Hematopoietic multipotent progenitor cell (in vitro differentiated cells): ENCODE data around the gene FGF21. TPM values are rescaled to one million over a fixed set of nuclear protein-coding genes. Genes with fewer than 3 reads are reported as not detected.
A peak's percentile ranks its signal among the peaks of the same experiment; 100 is the strongest.
"Not testable (repeated sequence)": the region's sequence is repeated elsewhere in the genome, so short reads cannot be mapped to it uniquely, and the experiment has no call there.

ENCODE experiments used
- DNase-seq, 3 donors: peaks; one replicate each; pipeline ENCODE4 v3.0.0-alpha.2; 2011 to 2015; ENCODE audit warnings: low read depth in 2 of 3, low spot score in 2 of 3
- total RNA-seq: library from RNA; depleted of rRNA; stranded (reverse); fragments of >200 nt; gene quantifications from one replicate; pipeline ENCODE4 v1.2.3, GENCODE V29; 2012

Gene FGF21
- not detected for total RNA-seq

GRCh38 chr19:48755084-48755641, at the start of gene FGF21:
FGF21 (plus strand) TSS chr19:48755524; CDS start chr19:48756237, 713 bp downstream.
- DNase-seq = no peak

- no peak for DNase-seq
Observed at GRCh38 chr19:48708471-48708870, 46.9 kb upstream of the FGF21 start.

GRCh38 chr19:48711106-48711662, 44.1 kb upstream of the FGF21 start:
- DNase-seq = no peak

- peak in 1 of 3 donors; percentile 47 for DNase-seq
Observed at GRCh38 chr19:48713041-48713863, 42.1 kb upstream of the FGF21 start.

GRCh38 chr19:48713864-48714755, 41.2 kb upstream of the FGF21 start:
- peak; percentile 87 to 100 (median 99) for DNase-seq

GRCh38 chr19:48714759-48715675, 40.3 kb upstream of the FGF21 start:
- no peak for DNase-seq

- DNase-seq = no peak
Observed at GRCh38 chr19:48715681-48716171, 39.6 kb upstream of the FGF21 start.

GRCh38 chr19:48716562-48717291, 38.6 kb upstream of the FGF21 start:
- DNase-seq = no peak

- not testable (repeated sequence) for DNase-seq
Observed at GRCh38 chr19:48718106-48718505, 37.2 kb upstream of the FGF21 start.

- no peak for DNase-seq
Observed at GRCh38 chr19:48718711-48719231, 36.6 kb upstream of the FGF21 start.

- DNase-seq = no peak
Observed at GRCh38 chr19:48719263-48720171, 35.8 kb upstream of the FGF21 start, which contains the start of gene MAMSTR. MAMSTR (minus strand) TSS chr19:48719725; CDS start chr19:48719031, 694 bp downstream.

GRCh38 chr19:48720251-48720612, 35.1 kb upstream of the FGF21 start:
- DNase-seq = no peak

GRCh38 chr19:48720613-48721296, 34.6 kb upstream of the FGF21 start:
- DNase-seq = peak; percentile 79 to 97 (median 95)

- DNase-seq = no peak
Observed at GRCh38 chr19:48722196-48722708, 33.1 kb upstream of the FGF21 start.

GRCh38 chr19:48724796-48725753, 30.2 kb upstream of the FGF21 start:
- peak in 2 of 3 donors; percentile 86 to 95 for DNase-seq

GRCh38 chr19:48726556-48726955, 28.8 kb upstream of the FGF21 start:
- DNase-seq = peak in 2 of 3 donors; percentile 70 to 80
